ENCODE measurements around the gene NPFFR1.

DNA sequence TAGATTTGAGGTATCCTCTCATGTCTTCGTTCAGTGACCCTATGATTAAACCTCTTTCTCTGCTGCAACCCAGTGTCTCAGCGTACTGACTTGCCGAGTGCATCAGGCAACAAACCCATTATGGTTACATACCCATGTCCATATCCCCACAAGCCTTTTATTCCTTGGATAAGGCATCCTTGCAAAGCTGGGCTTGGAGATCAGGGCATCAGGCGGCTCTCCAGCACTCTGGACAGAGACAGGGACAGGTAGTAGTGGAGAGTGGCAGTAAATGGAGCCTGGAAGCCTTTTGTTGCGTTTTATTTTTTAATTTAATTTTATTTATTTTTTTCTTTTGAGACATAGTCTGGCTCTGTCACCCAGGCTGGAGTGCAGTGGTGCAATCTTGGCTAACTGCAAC lies 32.0 kb upstream of the NPFFR1 start:
- no peak for TF ChIP-seq POLR2AphosphoS5 (IDR thresholded peaks at IDR 0.05)
- TF ChIP-seq, protein P1, sequence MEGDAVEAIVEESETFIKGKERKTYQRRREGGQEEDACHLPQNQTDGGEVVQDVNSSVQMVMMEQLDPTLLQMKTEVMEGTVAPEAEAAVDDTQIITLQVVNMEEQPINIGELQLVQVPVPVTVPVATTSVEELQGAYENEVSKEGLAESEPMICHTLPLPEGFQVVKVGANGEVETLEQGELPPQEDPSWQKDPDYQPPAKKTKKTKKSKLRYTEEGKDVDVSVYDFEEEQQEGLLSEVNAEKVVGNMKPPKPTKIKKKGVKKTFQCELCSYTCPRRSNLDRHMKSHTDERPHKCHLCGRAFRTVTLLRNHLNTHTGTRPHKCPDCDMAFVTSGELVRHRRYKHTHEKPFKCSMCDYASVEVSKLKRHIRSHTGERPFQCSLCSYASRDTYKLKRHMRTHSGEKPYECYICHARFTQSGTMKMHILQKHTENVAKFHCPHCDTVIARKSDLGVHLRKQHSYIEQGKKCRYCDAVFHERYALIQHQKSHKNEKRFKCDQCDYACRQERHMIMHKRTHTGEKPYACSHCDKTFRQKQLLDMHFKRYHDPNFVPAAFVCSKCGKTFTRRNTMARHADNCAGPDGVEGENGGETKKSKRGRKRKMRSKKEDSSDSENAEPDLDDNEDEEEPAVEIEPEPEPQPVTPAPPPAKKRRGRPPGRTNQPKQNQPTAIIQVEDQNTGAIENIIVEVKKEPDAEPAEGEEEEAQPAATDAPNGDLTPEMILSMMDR (IDR thresholded peaks at IDR 0.05), result no peak
